HUES48 (cell line): ENCODE results near the gene TMEM259.

Experiments
- H3K27ac ChIP-seq: one replicate; pipeline ENCODE4 v1.7.0; 2013; ENCODE audit warnings: low read depth, low read length, inconsistent platforms
- H3K27me3 ChIP-seq: 2 replicates; pipeline ENCODE4 v1.6.1; 2013; ENCODE audit warnings: mild to moderate bottlenecking, low read length; ENCODE audit not compliant: control insufficient read depth, insufficient read depth
- H3K36me3 ChIP-seq: 2 replicates; pipeline ENCODE4 v1.6.1; 2013; ENCODE audit warnings: low read length; ENCODE audit not compliant: control insufficient read depth, insufficient read depth
- H3K4me1 ChIP-seq: 2 replicates; pipeline ENCODE4 v1.6.1; 2013; ENCODE audit warnings: mild to moderate bottlenecking, low read length; ENCODE audit not compliant: control insufficient read depth, insufficient read depth
- H3K4me3 ChIP-seq: 2 replicates; pipeline ENCODE4 v1.5.1; 2013; ENCODE audit warnings: mild to moderate bottlenecking, low read depth, low read length
- H3K9ac ChIP-seq: 2 replicates; pipeline ENCODE4 v1.6.1; 2013; ENCODE audit warnings: mild to moderate bottlenecking, low read depth, low read length, moderate library complexity
- H3K9me3 ChIP-seq: 2 replicates; pipeline ENCODE4 v1.6.1; 2013; ENCODE audit warnings: low read length; ENCODE audit not compliant: control insufficient read depth, insufficient read depth

Gene TMEM259

GRCh38 chr19:995051-995827 is 25.7 kb downstream of the TMEM259 start:
- H3K9me3 ChIP-seq: no peaks in the 10 kb centered on the region
- H3K27me3 ChIP-seq: peaks cover 24% of the 10 kb centered on the region
- H3K27ac ChIP-seq: no peak overlapping the region
- no peak overlapping the region for H3K4me3 ChIP-seq
- H3K4me1 ChIP-seq: no peaks in the 10 kb centered on the region; the same call in 1 of the 2 replicates
- peaks cover 16% of the 10 kb centered on the region for H3K36me3 ChIP-seq
- no peak overlapping the region for H3K9ac ChIP-seq

- Histone ChIP-seq H3K9me3 (no peaks in the 10 kb centered on the region), H3K27me3 (peaks cover 19% of the 10 kb centered on the region), H3K27ac (no peak overlapping the region), H3K4me3 (no peak overlapping the region), H3K36me3 (peaks cover 22% of the 10 kb centered on the region), H3K4me1 (no peaks in the 10 kb centered on the region; the same call in 1 of the 2 replicates), H3K9ac (no peak overlapping the region)
These were observed 26.4 kb downstream of the TMEM259 start for GRCh38 chr19:994516-994915.

GRCh38 chr19:993831-994393 is 27.0 kb downstream of the TMEM259 start:
- H3K4me1 ChIP-seq: no peaks in the 10 kb centered on the region; the same call in 1 of the 2 replicates
- peaks cover 15% of the 10 kb centered on the region for H3K27me3 ChIP-seq
- no peaks in the 10 kb centered on the region for H3K9me3 ChIP-seq
- no peak overlapping the region for H3K9ac ChIP-seq
- no peak overlapping the region for H3K4me3 ChIP-seq
- peaks cover 22% of the 10 kb centered on the region for H3K36me3 ChIP-seq
- no peak overlapping the region for H3K27ac ChIP-seq

GRCh38 chr19:993361-993830 is 27.5 kb downstream of the TMEM259 start:
- H3K4me1 ChIP-seq: no peaks in the 10 kb centered on the region; the same call in 1 of the 2 replicates
- peaks cover 25% of the 10 kb centered on the region for H3K36me3 ChIP-seq
- no peak overlapping the region for H3K9ac ChIP-seq
- H3K9me3 ChIP-seq: no peaks in the 10 kb centered on the region
- no peak overlapping the region for H3K4me3 ChIP-seq
- H3K27me3 ChIP-seq: peaks cover 14% of the 10 kb centered on the region
- no peak overlapping the region for H3K27ac ChIP-seq

GRCh38 chr19:992670-993055 is 28.3 kb downstream of the TMEM259 start:
- H3K36me3 ChIP-seq: peaks cover 25% of the 10 kb centered on the region
- no peak overlapping the region for H3K4me3 ChIP-seq
- no peak overlapping the region for H3K9ac ChIP-seq
- H3K27ac ChIP-seq: no peak overlapping the region
- no peaks in the 10 kb centered on the region for H3K9me3 ChIP-seq
- peaks cover 7% of the 10 kb centered on the region; the same call in 1 of the 2 replicates for H3K27me3 ChIP-seq
- H3K4me1 ChIP-seq: no peaks in the 10 kb centered on the region; the same call in 1 of the 2 replicates

- H3K9me3 ChIP-seq: no peaks in the 10 kb centered on the region
- peaks cover under 1% of the 10 kb centered on the region; the same call in 1 of the 2 replicates for H3K27me3 ChIP-seq
- H3K9ac ChIP-seq: no peak overlapping the region
- no peaks in the 10 kb centered on the region; the same call in 1 of the 2 replicates for H3K4me1 ChIP-seq
- no peak overlapping the region for H3K27ac ChIP-seq
- H3K36me3 ChIP-seq: peaks cover 31% of the 10 kb centered on the region
- H3K4me3 ChIP-seq: no peak overlapping the region
These were observed 28.8 kb downstream of the TMEM259 start for GRCh38 chr19:991932-992669.

GRCh38 chr19:991174-991931 is 29.6 kb downstream of the TMEM259 start:
- H3K9me3 ChIP-seq: no peaks in the 10 kb centered on the region
- H3K36me3 ChIP-seq: peaks cover 38% of the 10 kb centered on the region
- no peak overlapping the region for H3K9ac ChIP-seq
- H3K4me1 ChIP-seq: no peaks in the 10 kb centered on the region; the same call in 1 of the 2 replicates
- peak overlapping the region; percentile 28 for H3K27ac ChIP-seq
- H3K4me3 ChIP-seq: no peak overlapping the region
- no peaks in the 10 kb centered on the region for H3K27me3 ChIP-seq

GRCh38 chr19:990746-991145 is 30.2 kb downstream of the TMEM259 start:
- H3K27me3 ChIP-seq: no peaks in the 10 kb centered on the region
- H3K4me1 ChIP-seq: no peaks in the 10 kb centered on the region; the same call in 1 of the 2 replicates
- peaks cover 44% of the 10 kb centered on the region for H3K36me3 ChIP-seq
- peak overlapping the region; percentile 28 for H3K27ac ChIP-seq
- H3K9ac ChIP-seq: no peak overlapping the region
- H3K4me3 ChIP-seq: no peak overlapping the region
- H3K9me3 ChIP-seq: no peaks in the 10 kb centered on the region

GRCh38 chr19:990119-990571 is 30.8 kb downstream of the TMEM259 start:
- Histone ChIP-seq H3K27ac (no peak overlapping the region), H3K4me3 (no peak overlapping the region), H3K9ac (no peak overlapping the region), H3K4me1 (no peaks in the 10 kb centered on the region; the same call in 1 of the 2 replicates), H3K36me3 (peaks cover 47% of the 10 kb centered on the region), H3K27me3 (no peaks in the 10 kb centered on the region), H3K9me3 (no peaks in the 10 kb centered on the region)

GRCh38 chr19:989381-990081 is 31.4 kb downstream of the TMEM259 start:
- H3K36me3 ChIP-seq: peaks cover 47% of the 10 kb centered on the region
- no peaks in the 10 kb centered on the region; the same call in 1 of the 2 replicates for H3K4me1 ChIP-seq
- no peak overlapping the region for H3K9ac ChIP-seq
- no peak overlapping the region for H3K4me3 ChIP-seq
- no peaks in the 10 kb centered on the region for H3K27me3 ChIP-seq
- no peak overlapping the region for H3K27ac ChIP-seq
- no peaks in the 10 kb centered on the region for H3K9me3 ChIP-seq
